ENCODE results near the gene MRPS10.

Gene MRPS10

GRCh38 chr6:42230345-42231321, 13.0 kb upstream of the MRPS10 start:
- TF ChIP-seq CTCF (IDR thresholded peaks at IDR 0.05; ENCODE audit: low read depth, low read length, missing control alignments): no peak
- DNase-seq (ENCODE audit: extremely low read depth, low read depth): no peak
- H3K4me3 ChIP-seq (replicated peaks; ENCODE audit: low read depth, low read length): no peak overlapping the region

GRCh38 chr6:42229506-42230119, 12.0 kb upstream of the MRPS10 start:
- TF ChIP-seq CTCF (IDR thresholded peaks at IDR 0.05; ENCODE audit: low read depth, low read length, missing control alignments): no peak

GRCh38 chr6:42228305-42228704, 10.6 kb upstream of the MRPS10 start:
- no peak for DNase-seq (ENCODE audit: extremely low read depth, low read depth)
- no peak overlapping the region for H3K4me3 ChIP-seq (replicated peaks; ENCODE audit: low read depth, low read length)
- no peak for TF ChIP-seq CTCF (IDR thresholded peaks at IDR 0.05; ENCODE audit: low read depth, low read length, missing control alignments)

More at GRCh38 chr6:42229506-42230119, 12.0 kb upstream of the MRPS10 start:
- DNase-seq (ENCODE audit: extremely low read depth, low read depth): no peak
- no peak overlapping the region for H3K4me3 ChIP-seq (replicated peaks; ENCODE audit: low read depth, low read length)

- DNase-seq (ENCODE audit: extremely low read depth, low read depth): no peak
- H3K4me3 ChIP-seq (replicated peaks; ENCODE audit: low read depth, low read length): no peak overlapping the region
- TF ChIP-seq CTCF (IDR thresholded peaks at IDR 0.05; ENCODE audit: low read depth, low read length, missing control alignments): no peak
Measured at GRCh38 chr6:42227173-42227850, 9.7 kb upstream of the MRPS10 start.

- no peak overlapping the region for H3K4me3 ChIP-seq (replicated peaks; ENCODE audit: low read depth, low read length)
- no peak for DNase-seq (ENCODE audit: extremely low read depth, low read depth)
- TF ChIP-seq CTCF (IDR thresholded peaks at IDR 0.05; ENCODE audit: low read depth, low read length, missing control alignments): no peak
Measured at GRCh38 chr6:42226645-42227143, 9.0 kb upstream of the MRPS10 start.

GRCh38 chr6:42226161-42226611, 8.5 kb upstream of the MRPS10 start:
- H3K4me3 ChIP-seq (replicated peaks; ENCODE audit: low read depth, low read length): no peak overlapping the region
- DNase-seq (ENCODE audit: extremely low read depth, low read depth): no peak
- no peak for TF ChIP-seq CTCF (IDR thresholded peaks at IDR 0.05; ENCODE audit: low read depth, low read length, missing control alignments)
